HTERT RPE-1 (cell line): ENCODE results near the gene UBXN6.

Experiments used
- in situ Hi-C: fragments of 300-500 bp; cut with MboI; formaldehyde crosslinking; loops from 4 replicates; pipeline ENCODE4 v1.14.3; 2020; ENCODE audit warnings: low sequenced_read_pairs

UBXN6 gene

GRCh38 chr19:4493929-4494690 lies 36.5 kb upstream of the UBXN6 start:
- in situ Hi-C loops: no loop called here

DNA sequence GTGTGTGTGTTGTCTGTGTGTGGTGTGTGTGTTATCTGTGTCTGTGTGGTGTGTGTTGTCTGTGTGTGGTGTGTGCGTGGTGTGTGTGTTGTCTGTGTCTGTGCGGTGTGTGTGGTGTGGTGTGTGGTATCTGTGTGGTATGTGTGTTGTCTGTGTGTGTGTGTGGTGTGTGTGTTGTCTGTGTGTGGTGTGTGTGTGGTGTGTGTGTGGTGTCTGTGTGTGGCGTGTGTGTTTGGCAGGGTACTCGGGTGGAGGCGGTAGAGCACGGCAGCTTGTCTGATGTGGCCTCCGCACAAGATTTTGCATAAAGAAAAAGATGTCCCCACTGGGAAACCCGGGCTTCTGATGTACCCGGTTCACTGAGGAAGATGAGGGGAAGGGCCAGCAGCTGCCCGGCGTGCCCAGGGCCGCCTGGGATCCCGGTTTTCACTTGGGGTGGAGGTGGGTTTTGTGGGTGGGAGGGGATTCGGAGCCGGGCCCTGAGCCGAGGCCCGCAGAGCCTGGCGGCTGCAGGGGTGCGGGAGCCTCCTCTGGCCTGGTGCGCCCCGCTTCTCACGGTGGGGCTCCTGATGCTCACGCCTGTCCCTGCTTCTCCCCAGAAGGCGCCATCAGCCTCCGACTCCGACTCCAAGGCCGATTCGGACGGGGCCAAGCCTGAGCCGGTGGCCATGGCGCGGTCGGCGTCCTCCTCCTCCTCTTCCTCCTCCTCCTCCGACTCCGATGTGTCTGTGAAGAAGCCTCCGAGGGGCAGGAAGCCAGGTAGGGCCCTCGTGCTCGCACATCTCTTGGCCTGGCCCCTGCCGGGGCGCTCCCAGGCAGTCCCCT lies 35.7 kb upstream of the UBXN6 start:
- in situ Hi-C loops: no loop called here

- in situ Hi-C loops: no loop called here
Observed at GRCh38 chr19:4492337-4493103, 34.9 kb upstream of the UBXN6 start.

DNA sequence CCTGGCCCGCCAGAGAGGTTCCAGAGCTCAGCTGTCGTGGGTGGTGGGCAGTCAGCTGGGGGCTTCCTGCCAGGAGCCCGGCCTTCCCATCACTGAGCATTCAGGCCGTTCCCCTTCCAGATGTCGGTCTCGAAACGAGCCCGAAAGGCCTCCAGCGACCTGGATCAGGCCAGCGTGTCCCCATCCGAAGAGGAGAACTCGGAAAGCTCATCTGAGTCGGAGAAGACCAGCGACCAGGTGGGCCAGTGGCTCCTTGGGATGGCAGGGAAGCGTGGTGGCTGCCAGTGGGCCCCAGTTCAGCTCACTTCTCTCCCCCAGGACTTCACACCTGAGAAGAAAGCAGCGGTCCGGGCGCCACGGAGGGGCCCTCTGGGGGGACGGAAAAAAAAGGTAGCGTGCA lies 33.9 kb upstream of the UBXN6 start:
- in situ Hi-C loops: no loop called here

- in situ Hi-C loops: no loop called here
Observed at GRCh38 chr19:4488496-4488895, 30.9 kb upstream of the UBXN6 start.

DNA sequence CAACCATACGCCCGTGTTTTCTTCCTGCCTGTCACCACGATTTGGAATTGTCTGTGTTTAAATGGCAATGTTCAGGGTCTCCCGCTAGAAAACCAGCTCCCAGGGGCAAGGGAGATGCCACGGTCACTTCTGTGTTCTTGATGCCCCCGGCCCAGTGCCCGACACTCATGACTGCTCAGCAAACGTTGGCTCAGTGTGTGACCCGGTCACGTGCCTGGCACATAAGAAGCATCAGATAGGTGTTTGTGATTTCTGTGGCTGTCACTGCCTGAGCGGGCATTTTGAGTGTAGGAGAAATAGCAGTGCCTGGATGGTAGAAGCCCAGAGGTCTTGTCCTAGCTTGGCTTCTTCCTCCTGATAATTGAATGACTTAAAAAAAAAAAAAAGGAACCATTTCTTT lies 30.0 kb upstream of the UBXN6 start:
- in situ Hi-C loops: no loop called here

DNA sequence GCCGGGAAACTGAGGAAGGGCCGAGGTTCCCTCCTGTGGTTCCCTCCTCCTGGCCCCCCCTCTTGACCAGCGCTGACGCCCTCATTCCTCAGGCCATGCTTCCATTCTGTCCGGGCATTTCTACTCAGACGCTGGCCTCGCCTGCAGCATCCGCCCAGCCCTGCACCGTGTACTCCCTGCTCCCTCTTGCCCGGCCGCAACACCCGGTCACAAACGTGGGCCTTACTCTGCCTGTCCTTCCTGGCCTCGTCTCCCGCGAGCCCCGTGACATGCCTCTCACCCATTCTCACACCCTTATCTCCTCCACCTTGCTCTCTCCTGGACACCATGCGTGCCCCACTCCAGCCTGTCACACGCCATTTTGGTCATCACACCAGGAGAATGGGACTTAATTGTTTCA lies 25.8 kb upstream of the UBXN6 start:
- in situ Hi-C loops: no loop called here

- in situ Hi-C loops: no loop called here
Observed at GRCh38 chr19:4482721-4483364, 25.2 kb upstream of the UBXN6 start.

- in situ Hi-C loops: no loop called here
Observed at GRCh38 chr19:4477034-4477801, 19.6 kb upstream of the UBXN6 start.

GRCh38 chr19:4474514-4475022 lies 17.0 kb upstream of the UBXN6 start:
- in situ Hi-C loops: no loop called here

GRCh38 chr19:4473763-4474513 lies 16.3 kb upstream of the UBXN6 start:
- in situ Hi-C loops: no loop called here

GRCh38 chr19:4473011-4473762 lies 15.6 kb upstream of the UBXN6 start:
- in situ Hi-C loops: no loop called here

DNA sequence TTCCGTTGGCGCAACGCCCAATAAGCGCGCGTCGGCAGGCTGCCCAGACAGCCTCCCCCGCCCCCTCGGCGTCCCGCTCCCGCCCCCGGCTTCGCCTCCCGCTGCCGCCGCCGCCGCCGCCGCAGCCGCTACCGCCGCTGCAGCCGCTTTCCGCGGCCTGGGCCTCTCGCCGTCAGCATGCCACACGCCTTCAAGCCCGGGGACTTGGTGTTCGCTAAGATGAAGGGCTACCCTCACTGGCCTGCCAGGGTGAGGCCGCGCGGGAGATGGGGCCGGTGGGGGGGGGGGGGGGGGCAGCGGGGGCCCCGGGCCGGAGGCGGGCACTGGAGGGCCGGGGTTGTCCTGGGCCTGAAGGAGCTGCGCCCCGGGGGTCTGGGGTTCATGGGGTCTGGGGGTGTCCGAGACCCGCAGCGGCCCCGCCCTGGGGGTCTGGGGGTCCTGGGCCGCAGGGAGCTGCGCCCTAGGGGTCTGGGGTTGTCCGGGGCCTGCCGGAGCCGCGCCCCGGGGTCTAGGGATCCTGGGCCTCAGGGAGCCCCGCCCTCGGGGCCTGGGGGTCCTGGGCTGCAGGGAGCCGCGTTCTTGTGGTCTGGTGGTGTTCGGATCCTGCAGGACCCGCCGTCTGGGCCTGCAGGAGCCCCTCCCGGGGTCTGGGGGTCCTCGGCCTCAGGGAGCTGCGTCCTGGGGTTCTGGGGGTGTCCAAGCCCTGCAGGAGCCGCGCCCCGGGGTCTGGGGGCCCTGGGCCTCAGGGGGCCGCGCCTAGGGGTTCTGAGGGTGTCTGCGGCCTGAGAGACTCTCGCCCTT lies 14.8 kb upstream of the UBXN6 start, which contains the start of gene HDGFL2:
HDGFL2 (plus strand) TSS at position 124 of the 801 bp plus-strand sequence; CDS start at position 178, 54 bp downstream.
- in situ Hi-C loops: no loop called here

DNA sequence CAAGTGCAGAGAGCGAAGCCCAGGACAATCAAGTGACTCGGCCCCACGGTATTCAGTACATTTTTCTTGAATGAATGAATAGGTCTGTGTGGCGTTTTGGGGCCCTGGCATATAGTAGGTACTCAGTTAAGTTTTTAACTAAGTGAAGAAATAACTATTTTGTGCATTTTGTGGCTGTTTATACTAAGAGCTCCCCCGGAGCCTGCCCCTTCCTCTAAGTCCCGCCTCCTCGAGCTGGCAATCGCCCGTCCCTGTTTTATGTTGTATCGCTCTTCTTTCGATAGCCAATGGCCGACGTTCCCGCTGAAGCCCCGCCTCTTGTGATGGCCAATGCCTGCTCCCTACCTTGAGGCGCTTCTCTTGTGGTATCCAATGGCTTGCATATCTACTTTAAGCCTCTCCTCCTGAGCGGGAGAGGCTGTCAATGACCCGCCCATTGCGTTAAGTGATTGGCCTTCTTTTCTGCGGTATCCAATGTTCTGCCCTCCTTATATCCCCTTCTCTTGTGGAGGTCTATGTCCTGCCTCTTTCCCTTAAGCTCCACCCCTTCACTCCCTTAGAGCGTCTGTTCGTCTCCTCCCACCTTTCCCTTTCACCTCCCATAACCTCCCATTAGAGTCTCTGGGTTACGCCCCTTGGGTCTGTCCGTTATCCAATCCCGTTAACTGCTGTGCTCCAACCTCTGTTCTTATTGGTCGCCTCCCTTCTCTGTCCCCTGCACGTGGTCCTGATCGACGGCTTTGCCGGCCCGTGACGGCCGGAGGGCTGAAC lies 14.0 kb upstream of the UBXN6 start:
- in situ Hi-C loops: no loop called here

GRCh38 chr19:4467835-4468234 lies 10.2 kb upstream of the UBXN6 start:
- in situ Hi-C loops: no loop called here

- in situ Hi-C loops: no loop called here
Observed at GRCh38 chr19:4464815-4465581, 7.4 kb upstream of the UBXN6 start.
